Neuron (in vitro differentiated cells): ENCODE results near the gene BTBD9.

Experiments used
- H2AFZ ChIP-seq: one replicate; pipeline ENCODE4 v1.6.1; 2013; ENCODE audit warnings: low read depth, mild to moderate bottlenecking, inconsistent platforms, low read length, moderate library complexity
- H3K27me3 ChIP-seq: one replicate; pipeline ENCODE4 v1.6.1; 2013; ENCODE audit warnings: low read length; ENCODE audit not compliant: insufficient read depth
- H3K36me3 ChIP-seq: one replicate; pipeline ENCODE4 v1.6.1; 2013; ENCODE audit warnings: low read length; ENCODE audit not compliant: insufficient read depth
- H3K4me1 ChIP-seq: one replicate; pipeline ENCODE4 v1.6.1; 2013; ENCODE audit warnings: low read length; ENCODE audit not compliant: insufficient read depth
- H3K4me3 ChIP-seq: 2 replicates; pipeline ENCODE4 v1.5.1; 2013; ENCODE audit warnings: mild to moderate bottlenecking, low read length, moderate library complexity
- H3K9me3 ChIP-seq: one replicate; pipeline ENCODE4 v1.6.1; 2013; ENCODE audit warnings: low read length

The BTBD9 gene

GRCh38 chr6:38453861-38454260 is 185.9 kb downstream of the BTBD9 start:
- Histone ChIP-seq H3K9me3 (peaks cover 6% of the 10 kb centered on the region), H3K36me3 (no peaks in the 10 kb centered on the region), H3K4me3 (no peak overlapping the region), H3K4me1 (peaks cover 8% of the 10 kb centered on the region), H2AFZ (no peak overlapping the region), H3K27me3 (no peaks in the 10 kb centered on the region)

GRCh38 chr6:38452816-38453660 is 186.7 kb downstream of the BTBD9 start:
- Histone ChIP-seq H3K27me3 (no peaks in the 10 kb centered on the region), H3K4me1 (peaks cover 8% of the 10 kb centered on the region), H3K4me3 (no peak overlapping the region), H3K36me3 (no peaks in the 10 kb centered on the region), H2AFZ (no peak overlapping the region), H3K9me3 (peaks cover 6% of the 10 kb centered on the region)

GRCh38 chr6:38450717-38451116 is 189.0 kb downstream of the BTBD9 start:
- H3K4me1 ChIP-seq, result peaks cover 8% of the 10 kb centered on the region
- H3K36me3 ChIP-seq, result no peaks in the 10 kb centered on the region
- no peaks in the 10 kb centered on the region for H3K27me3 ChIP-seq
- H3K9me3 ChIP-seq, result peaks cover 6% of the 10 kb centered on the region
- no peak overlapping the region for H2AFZ ChIP-seq
- no peak overlapping the region for H3K4me3 ChIP-seq

- no peaks in the 10 kb centered on the region for H3K27me3 ChIP-seq
- no peak overlapping the region for H2AFZ ChIP-seq
- no peak overlapping the region for H3K4me3 ChIP-seq
- H3K4me1 ChIP-seq, result peaks cover 3% of the 10 kb centered on the region
- H3K36me3 ChIP-seq, result no peaks in the 10 kb centered on the region
- H3K9me3 ChIP-seq, result peaks cover 6% of the 10 kb centered on the region
Observed at GRCh38 chr6:38445925-38446324, 193.8 kb downstream of the BTBD9 start.

GRCh38 chr6:38445336-38445735 is 194.4 kb downstream of the BTBD9 start:
- Histone ChIP-seq H3K9me3 (peaks cover 3% of the 10 kb centered on the region), H3K27me3 (no peaks in the 10 kb centered on the region), H3K36me3 (no peaks in the 10 kb centered on the region), H3K4me1 (peaks cover 3% of the 10 kb centered on the region), H2AFZ (no peak overlapping the region), H3K4me3 (no peak overlapping the region)

GRCh38 chr6:38443352-38444144 is 196.2 kb downstream of the BTBD9 start:
- no peaks in the 10 kb centered on the region for H3K36me3 ChIP-seq
- H2AFZ ChIP-seq, result no peak overlapping the region
- H3K4me1 ChIP-seq, result peaks cover 3% of the 10 kb centered on the region
- H3K27me3 ChIP-seq, result no peaks in the 10 kb centered on the region
- no peaks in the 10 kb centered on the region for H3K9me3 ChIP-seq
- no peak overlapping the region for H3K4me3 ChIP-seq

GRCh38 chr6:38438097-38438496 is 201.6 kb downstream of the BTBD9 start:
- H3K36me3 ChIP-seq, result no peaks in the 10 kb centered on the region
- no peaks in the 10 kb centered on the region for H3K4me1 ChIP-seq
- no peak overlapping the region for H2AFZ ChIP-seq
- no peaks in the 10 kb centered on the region for H3K27me3 ChIP-seq
- no peak overlapping the region for H3K4me3 ChIP-seq
- no peaks in the 10 kb centered on the region for H3K9me3 ChIP-seq

- H2AFZ ChIP-seq, result no peak overlapping the region
- H3K4me1 ChIP-seq, result no peaks in the 10 kb centered on the region
- H3K36me3 ChIP-seq, result no peaks in the 10 kb centered on the region
- H3K27me3 ChIP-seq, result no peaks in the 10 kb centered on the region
- no peaks in the 10 kb centered on the region for H3K9me3 ChIP-seq
- no peak overlapping the region for H3K4me3 ChIP-seq
Observed at GRCh38 chr6:38436726-38437465, 202.8 kb downstream of the BTBD9 start.

GRCh38 chr6:38435330-38435729 is 204.4 kb downstream of the BTBD9 start:
- H3K4me3 ChIP-seq, result no peak overlapping the region
- H2AFZ ChIP-seq, result no peak overlapping the region
- H3K36me3 ChIP-seq, result no peaks in the 10 kb centered on the region
- H3K4me1 ChIP-seq, result no peaks in the 10 kb centered on the region
- no peaks in the 10 kb centered on the region for H3K9me3 ChIP-seq
- no peaks in the 10 kb centered on the region for H3K27me3 ChIP-seq

- no peak overlapping the region for H2AFZ ChIP-seq
- no peaks in the 10 kb centered on the region for H3K27me3 ChIP-seq
- H3K4me3 ChIP-seq, result no peak overlapping the region
- no peaks in the 10 kb centered on the region for H3K4me1 ChIP-seq
- no peaks in the 10 kb centered on the region for H3K36me3 ChIP-seq
- H3K9me3 ChIP-seq, result no peaks in the 10 kb centered on the region
Observed at GRCh38 chr6:38434051-38434450, 205.7 kb downstream of the BTBD9 start.

- H3K4me3 ChIP-seq, result no peak overlapping the region
- no peaks in the 10 kb centered on the region for H3K9me3 ChIP-seq
- no peak overlapping the region for H2AFZ ChIP-seq
- no peaks in the 10 kb centered on the region for H3K27me3 ChIP-seq
- no peaks in the 10 kb centered on the region for H3K4me1 ChIP-seq
- no peaks in the 10 kb centered on the region for H3K36me3 ChIP-seq
Observed at GRCh38 chr6:38432479-38432878, 207.2 kb downstream of the BTBD9 start.

- Histone ChIP-seq H2AFZ (no peak overlapping the region), H3K4me3 (no peak overlapping the region), H3K27me3 (no peaks in the 10 kb centered on the region), H3K9me3 (no peaks in the 10 kb centered on the region), H3K4me1 (no peaks in the 10 kb centered on the region), H3K36me3 (no peaks in the 10 kb centered on the region)
Observed at GRCh38 chr6:38432079-38432478, 207.7 kb downstream of the BTBD9 start.

GRCh38 chr6:38429546-38429945 is 210.2 kb downstream of the BTBD9 start:
- H3K4me1 ChIP-seq, result no peaks in the 10 kb centered on the region
- no peaks in the 10 kb centered on the region for H3K27me3 ChIP-seq
- H3K4me3 ChIP-seq, result no peak overlapping the region
- no peaks in the 10 kb centered on the region for H3K9me3 ChIP-seq
- H2AFZ ChIP-seq, result no peak overlapping the region
- no peaks in the 10 kb centered on the region for H3K36me3 ChIP-seq
